Stomach (tissue), 9 donors: Measurements from ENCODE around the gene ATF7IP2. TPM values are rescaled to one million over a fixed set of nuclear protein-coding genes. Genes with fewer than 3 reads are reported as not detected.
A peak's percentile ranks its signal among the peaks of the same experiment; 100 is the strongest.

Source experiments
- DNase-seq, 2 donors: peaks; one replicate each; pipeline versions ENCODE4 v3.0.0 to v3.0.0-alpha.2; 2013 to 2019
- H3K27ac ChIP-seq, 5 donors: fragments of 200-600 bp in 4 of 5; sonication (generic) in 4 of 5; one replicate each; pipeline ENCODE4 v1.5.1; 2013 to 2019; ENCODE audit warnings: mild to moderate bottlenecking in 1 of 5, moderate library complexity in 1 of 5
- H3K27me3 ChIP-seq, 3 donors: fragments of 200-600 bp; sonication (generic); one replicate each; pipeline ENCODE4 v1.5.1; 2017 to 2019; ENCODE audit warnings: mixed run types in 1 of 3
- H3K36me3 ChIP-seq, 4 donors: fragments of 200-600 bp; sonication (generic); 1 replicate in 3 of 4; 2 replicates in 1 of 4; pipeline ENCODE4 v1.5.1; 2016 to 2019
- H3K4me1 ChIP-seq, 4 donors: fragments of 200-600 bp; sonication (generic); one replicate each; pipeline ENCODE4 v1.5.1; 2016 to 2019
- H3K4me3 ChIP-seq, 4 donors: fragments of 200-600 bp; sonication (generic) in 3 of 4; one replicate each; pipeline ENCODE4 v1.5.1; 2016 to 2019; ENCODE audit warnings: mild to moderate bottlenecking in 1 of 4
- H3K9me3 ChIP-seq, 4 donors: fragments of 200-600 bp; sonication (generic); one replicate each; pipeline ENCODE4 v1.5.1; 2016 to 2019
- EP300 ChIP-seq: sonication (generic); formaldehyde crosslinking; IDR thresholded peaks from one replicate; pipeline ENCODE4 v1.6.1; 2017; ENCODE audit warnings: antibody characterized with exemption
- POLR2A ChIP-seq, 4 donors: fragments of 450-650 bp; IDR thresholded peaks; one replicate each; pipeline ENCODE4 v1.6.1; 2016; ENCODE audit warnings: antibody characterized with exemption in 4 of 4, control low read depth in 2 of 4, mild to moderate bottlenecking in 1 of 4, moderate library complexity in 1 of 4
- POLR2AphosphoS5 ChIP-seq, 3 donors: sonication (generic); formaldehyde crosslinking; IDR thresholded peaks; one replicate each; pipeline ENCODE4 v1.6.1; 2016; ENCODE audit warnings: antibody characterized with exemption in 3 of 3
- whole genome bisulfite sequencing, 5 donors: extraction: QIAGEN DNeasy Blood & Tissue Kit in 3 of 5; methylation state at CpG; one replicate each; pipeline versions ENCODE4 v1.1.5 to v1.1.7; 2013 to 2018; 5-methylcytosine and 5-hydroxymethylcytosine counted together
- intact Hi-C: fragments of 100-400 bp; cut with DNase I; formaldehyde crosslinking; loops from one replicate; pipeline ENCODE4 v1.15.1; 2023; ENCODE audit warnings: low total_unique reads
- polyA plus RNA-seq, 3 donors: library from polyadenylated mRNA; stranded (reverse); fragments of 200-250 nt; gene quantifications; one replicate each; pipeline ENCODE4 v1.2.3, GENCODE V29; 2013
- total RNA-seq, 5 donors: library from RNA; depleted of rRNA; stranded (reverse); fragments of >200 nt; gene quantifications; one replicate each; pipeline versions ENCODE4 v1.1.0 to v1.2.3, GENCODE V29; 2014 to 2016
- TF ChIP-seq, protein P1 (sequence below), 7 experiments: fragments of 450-650 bp in 4 of 7; fragments of 200-600 bp in 3 of 7; sonication (generic) in 3 of 7; IDR thresholded peaks; one replicate each; pipeline ENCODE4 v1.5.1; 2016 to 2019; ENCODE audit warnings: antibody characterized with exemption in 7 of 7, control low read depth in 2 of 7, mild to moderate bottlenecking in 1 of 7
- donor health status: healthy with polysubstance abuse.
- donor health status: Bipolar disorder and iron deficiency.
- donor health status: healthy.

The ATF7IP2 gene
- total and polyA plus RNA-seq, 8 donors: 4.5 to 59.7 (median 30.3) TPM

DNA sequence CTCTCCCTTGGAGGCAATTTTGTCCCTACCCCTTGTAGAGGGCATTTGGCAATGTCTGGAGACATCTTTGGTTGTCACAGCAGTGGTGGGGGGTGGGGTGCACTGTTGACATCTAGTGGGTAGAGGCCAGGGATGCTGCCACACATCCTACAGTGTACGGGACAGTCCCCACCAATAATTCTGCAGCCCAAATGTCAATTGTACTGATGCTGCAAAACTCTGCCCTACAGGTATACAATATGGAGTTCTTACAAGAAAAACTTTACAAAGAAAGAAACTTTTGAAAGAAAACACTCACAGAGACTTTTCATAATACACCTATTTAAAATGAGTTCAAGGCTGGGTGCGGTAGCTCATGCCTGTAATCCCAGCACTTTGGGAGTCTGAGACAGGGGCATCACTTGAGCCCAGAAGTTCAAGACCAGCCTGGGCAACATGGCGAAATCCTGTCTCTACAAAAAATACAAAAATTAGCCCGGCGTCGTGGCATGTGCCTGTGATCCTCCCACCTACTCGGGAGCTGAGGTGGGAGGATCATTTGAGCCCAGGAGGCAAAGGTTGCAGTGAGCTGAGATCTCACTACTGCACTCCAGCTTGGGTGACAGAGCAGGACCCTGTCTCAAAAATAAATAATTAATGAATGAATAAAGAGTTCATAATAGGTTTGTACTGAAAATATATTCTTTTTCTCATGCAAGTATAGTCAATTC is 135.2 kb downstream of the ATF7IP2 start:
- Histone ChIP-seq H3K9me3 (no peaks in the 10 kb centered on the region), H3K36me3 (peaks cover 0 to 33% (median 17%) of the 10 kb centered on the region in 4 donors), H3K4me3 (no peak overlapping the region), H3K4me1 (peaks cover 4 to 25% (median 18%) of the 10 kb centered on the region in 4 donors), H3K27ac (peak overlapping the region in 4 of 5 donors; percentile 56 to 67 (median 63)), H3K27me3 (no peaks in the 10 kb centered on the region)
- 78 to 87% (median 84%) methylated on average over 7 of the region's 7 CpGs for WGBS, 5 donors
- no peak for DNase-seq
- TF ChIP-seq, protein P1, sequence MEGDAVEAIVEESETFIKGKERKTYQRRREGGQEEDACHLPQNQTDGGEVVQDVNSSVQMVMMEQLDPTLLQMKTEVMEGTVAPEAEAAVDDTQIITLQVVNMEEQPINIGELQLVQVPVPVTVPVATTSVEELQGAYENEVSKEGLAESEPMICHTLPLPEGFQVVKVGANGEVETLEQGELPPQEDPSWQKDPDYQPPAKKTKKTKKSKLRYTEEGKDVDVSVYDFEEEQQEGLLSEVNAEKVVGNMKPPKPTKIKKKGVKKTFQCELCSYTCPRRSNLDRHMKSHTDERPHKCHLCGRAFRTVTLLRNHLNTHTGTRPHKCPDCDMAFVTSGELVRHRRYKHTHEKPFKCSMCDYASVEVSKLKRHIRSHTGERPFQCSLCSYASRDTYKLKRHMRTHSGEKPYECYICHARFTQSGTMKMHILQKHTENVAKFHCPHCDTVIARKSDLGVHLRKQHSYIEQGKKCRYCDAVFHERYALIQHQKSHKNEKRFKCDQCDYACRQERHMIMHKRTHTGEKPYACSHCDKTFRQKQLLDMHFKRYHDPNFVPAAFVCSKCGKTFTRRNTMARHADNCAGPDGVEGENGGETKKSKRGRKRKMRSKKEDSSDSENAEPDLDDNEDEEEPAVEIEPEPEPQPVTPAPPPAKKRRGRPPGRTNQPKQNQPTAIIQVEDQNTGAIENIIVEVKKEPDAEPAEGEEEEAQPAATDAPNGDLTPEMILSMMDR (IDR thresholded peaks at IDR 0.05): no peak
- TF ChIP-seq POLR2A (IDR thresholded peaks at IDR 0.05): no peak
- TF ChIP-seq POLR2AphosphoS5 (IDR thresholded peaks at IDR 0.05): no peak
- no peak for TF ChIP-seq EP300
- intact Hi-C loops: loop anchor here (5.0 kb wide), 1 partner anchor 211 kb away; no protein-coding TSS in a partner anchor

DNA sequence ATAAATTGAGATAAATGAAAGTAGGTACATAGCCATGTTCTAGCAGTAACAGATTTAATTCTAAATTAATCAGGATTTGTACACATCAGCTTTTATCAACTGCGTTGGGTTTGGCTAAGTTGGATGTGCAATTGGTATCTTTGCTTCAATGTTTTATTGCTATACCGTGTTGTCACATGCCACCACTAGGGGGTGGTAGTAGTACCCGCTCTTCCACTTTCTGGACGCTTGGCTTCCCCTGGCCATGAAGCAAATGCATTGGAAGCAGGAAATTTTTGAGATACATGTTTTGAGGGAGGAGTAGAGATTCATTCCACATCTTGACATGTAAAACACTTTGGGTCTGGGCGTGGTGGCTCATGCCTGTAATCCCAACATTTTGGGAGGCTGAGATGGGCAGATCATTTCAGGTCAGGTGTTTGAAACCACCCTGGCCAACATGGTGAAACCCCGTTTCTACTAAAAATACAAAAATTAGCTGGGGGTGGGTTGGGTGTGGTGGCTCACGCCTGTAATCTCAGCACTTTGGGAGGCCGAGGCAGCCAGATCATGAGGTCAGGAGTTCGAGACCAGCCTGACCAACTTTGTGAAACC is 135.9 kb downstream of the ATF7IP2 start:
- no peaks in the 10 kb centered on the region for H3K9me3 ChIP-seq
- intact Hi-C loops: loop anchor here (5.0 kb wide), 1 partner anchor 211 kb away; no protein-coding TSS in a partner anchor
- peaks cover 4 to 25% (median 18%) of the 10 kb centered on the region in 4 donors for H3K4me1 ChIP-seq
- no peak for TF ChIP-seq EP300
- TF ChIP-seq, protein P1 (IDR thresholded peaks at IDR 0.05): peak in 5 of 7 experiments; percentile 52 to 93 (median 82)
- peak in 1 of 3 donors; percentile 74 for TF ChIP-seq POLR2AphosphoS5 (IDR thresholded peaks at IDR 0.05)
- no peak for TF ChIP-seq POLR2A (IDR thresholded peaks at IDR 0.05)
- 24 to 62% (median 49%) methylated on average over 9 of the region's 9 CpGs for WGBS, 5 donors
- no peak overlapping the region for H3K4me3 ChIP-seq
- H3K36me3 ChIP-seq: peaks cover 0 to 40% (median 25%) of the 10 kb centered on the region in 4 donors
- H3K27me3 ChIP-seq: no peaks in the 10 kb centered on the region
- peak; percentile 65 to 90 for DNase-seq
- no peak overlapping the region for H3K27ac ChIP-seq

DNA sequence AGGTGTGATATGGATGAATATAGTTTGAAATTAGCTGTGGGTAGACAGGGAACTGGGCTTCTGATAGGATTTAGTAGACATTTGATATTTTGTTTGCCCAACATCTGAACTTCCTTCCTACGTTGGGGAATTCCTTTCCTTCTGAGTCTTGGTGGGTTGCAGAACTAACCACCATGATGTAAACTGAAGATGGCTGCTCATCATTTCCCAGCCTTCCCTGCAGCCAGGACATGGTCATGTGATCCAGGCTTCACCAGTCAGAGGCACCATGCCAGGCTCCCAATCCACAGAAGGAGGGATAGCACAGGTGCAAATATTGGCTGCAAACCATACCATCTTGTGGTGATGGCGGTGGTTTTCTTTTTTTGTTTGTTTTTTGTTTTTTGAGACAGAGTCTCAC is 137.1 kb downstream of the ATF7IP2 start:
- Histone ChIP-seq H3K4me1 (peaks cover 4 to 25% (median 18%) of the 10 kb centered on the region in 4 donors), H3K4me3 (no peak overlapping the region), H3K9me3 (no peaks in the 10 kb centered on the region), H3K27ac (no peak overlapping the region), H3K36me3 (peaks cover 0 to 52% (median 32%) of the 10 kb centered on the region in 4 donors), H3K27me3 (no peaks in the 10 kb centered on the region)
- no peak for TF ChIP-seq POLR2A (IDR thresholded peaks at IDR 0.05)
- TF ChIP-seq EP300: no peak
- no peak for TF ChIP-seq POLR2AphosphoS5 (IDR thresholded peaks at IDR 0.05)
- TF ChIP-seq, protein P1 (IDR thresholded peaks at IDR 0.05): no peak
- no peak for DNase-seq
- WGBS, 5 donors: 61 to 80% (median 70%) methylated on average over 2 of the region's 2 CpGs
- intact Hi-C loops: loop anchor here (5.0 kb wide), 1 partner anchor 209 kb away; no protein-coding TSS in a partner anchor

DNA sequence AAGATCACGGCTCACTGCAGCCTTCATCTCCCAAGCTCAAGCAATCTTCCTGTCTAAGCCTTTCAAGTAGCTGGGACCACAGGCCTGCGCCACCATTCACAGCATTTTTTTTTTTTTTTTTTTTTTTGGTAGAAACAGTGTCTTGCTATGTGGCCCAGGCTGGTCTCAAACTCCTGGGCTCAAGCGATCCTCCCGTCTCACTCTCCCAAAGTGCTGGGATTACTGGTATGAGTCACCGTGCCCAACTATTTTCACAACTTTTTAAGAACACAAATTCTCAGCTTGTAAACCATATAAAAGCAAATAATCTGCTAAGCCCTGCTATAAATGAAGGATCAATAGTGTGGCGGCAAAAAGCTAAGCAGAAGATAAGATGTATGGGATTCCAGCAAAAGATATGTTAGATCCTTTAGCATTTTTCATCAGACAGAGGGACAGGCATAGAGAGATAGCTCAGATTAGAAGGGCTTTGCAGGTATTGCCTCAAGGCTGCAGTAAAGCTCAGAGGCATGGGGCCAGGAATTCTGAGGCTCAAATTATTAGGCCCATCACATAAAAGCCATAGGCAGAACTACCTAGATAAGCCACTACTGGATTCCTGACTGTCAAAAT is 139.5 kb downstream of the ATF7IP2 start:
- Histone ChIP-seq H3K9me3 (no peaks in the 10 kb centered on the region), H3K27ac (no peak overlapping the region), H3K4me1 (peaks cover 4 to 17% (median 13%) of the 10 kb centered on the region in 4 donors), H3K27me3 (no peaks in the 10 kb centered on the region), H3K4me3 (no peak overlapping the region), H3K36me3 (peaks cover 0 to 61% (median 44%) of the 10 kb centered on the region in 4 donors)
- 91 to 93% (median 91%) methylated on average over 6 of the region's 6 CpGs for WGBS, 5 donors
- intact Hi-C loops: no loop called here
- no peak for DNase-seq
- no peak for TF ChIP-seq POLR2A (IDR thresholded peaks at IDR 0.05)
- TF ChIP-seq POLR2AphosphoS5 (IDR thresholded peaks at IDR 0.05): no peak
- TF ChIP-seq, protein P1 (IDR thresholded peaks at IDR 0.05): no peak
- no peak for TF ChIP-seq EP300
